Ovary (tissue), 9 donors: ENCODE measurements around the gene USP13. TPM values are rescaled to one million over a fixed set of nuclear protein-coding genes. Genes with fewer than 3 reads are reported as not detected.
"Not testable (repeated sequence)": the region's sequence is repeated elsewhere in the genome, so short reads cannot be mapped to it uniquely, and the experiment has no call there.

Source experiments
- DNase-seq, 5 donors: peaks; one replicate each; pipeline ENCODE4 v3.0.0-alpha.2; 2019 to 2020
- H3K27ac ChIP-seq, 2 donors: fragments of 200-600 bp; one replicate each; pipeline versions ENCODE4 v1.5.1 to v1.8.0; 2019 to 2022
- H3K27me3 ChIP-seq: fragments of 200-600 bp; one replicate; pipeline ENCODE4 v1.8.0; 2022
- H3K36me3 ChIP-seq: fragments of 200-600 bp; sonication (generic); one replicate; pipeline ENCODE4 v1.5.1; 2019
- H3K4me1 ChIP-seq: one replicate; pipeline ENCODE4 v1.8.1; 2013; ENCODE audit warnings: mild to moderate bottlenecking, moderate library complexity; ENCODE audit not compliant: insufficient read depth
- H3K4me3 ChIP-seq: fragments of 200-600 bp; sonication (generic); one replicate; pipeline ENCODE4 v1.5.1; 2017
- H3K9me3 ChIP-seq, 2 donors: fragments of 200-600 bp in 1 of 2; sonication (generic) in 1 of 2; one replicate each; pipeline versions ENCODE4 v1.5.1 to v1.8.1; 2013 to 2019; ENCODE audit warnings: mild to moderate bottlenecking in 1 of 2, moderate library complexity in 1 of 2
- EP300 ChIP-seq: sonication (generic); formaldehyde crosslinking; IDR thresholded peaks from one replicate; pipeline ENCODE4 v1.6.1; 2017; ENCODE audit warnings: antibody characterized with exemption
- POLR2A ChIP-seq: fragments of 450-650 bp; IDR thresholded peaks from one replicate; pipeline ENCODE4 v1.6.1; 2017; ENCODE audit warnings: antibody characterized with exemption, mild to moderate bottlenecking, moderate library complexity
- WGBS, 3 donors: extraction: QIAGEN DNeasy Blood & Tissue Kit in 1 of 3; methylation state at CpG; one replicate each; pipeline versions ENCODE4 v1.1.5 to v1.1.7; 2013 to 2017; 5-methylcytosine and 5-hydroxymethylcytosine counted together
- intact Hi-C, 4 donors: fragments of 100-400 bp; cut with DNase I; formaldehyde crosslinking; loops; one replicate each; pipeline versions ENCODE4 v1.11.0 to v1.15.1; 2022 to 2023
- polyA plus RNA-seq, 2 donors: library from polyadenylated mRNA; stranded (reverse); fragments of 200-250 nt in 1 of 2; fragments of 350-450 nt in 1 of 2; fragmentation: Illumina TruSeq in 1 of 2; extraction: RNeasy Lipid Tissue Mini Kit (QIAGEN cat#74804) in 1 of 2; gene quantifications; one replicate each; pipeline ENCODE4 v1.2.3, GENCODE V29; 2013 to 2014
- total RNA-seq, 7 donors: library from RNA; depleted of rRNA in 2 of 7; stranded (reverse); fragments of >200 nt in 2 of 7; fragmentation: NEBNext Ultra II Directional in 3 of 7; extraction: Animal tissue kit (Norgen Biotek cat#: 25700) in 3 of 7; gene quantifications; one replicate each; pipeline versions ENCODE4 v1.1.0 to v1.2.4, GENCODE V29; 2016 to 2023
- TF ChIP-seq, protein P1 (sequence below), 3 donors: fragments of 450-650 bp in 2 of 3; fragments of 200-600 bp in 1 of 3; IDR thresholded peaks; one replicate each; pipeline versions ENCODE4 v1.5.1 to v1.8.0; 2016 to 2022; ENCODE audit warnings: antibody characterized with exemption in 3 of 3, mild to moderate bottlenecking in 1 of 3
- donor health status: DM: no; HTN: no; CAD: no; lungs with moderate emphysema.
- donor health status: DM: no; HTN: no; CAD: no.
- donor health status: Bipolar disorder and iron deficiency.
- donor health status: DM: yes; HTN: yes; CAD: no.
- donor health status: DM: no; HTN: no; CAD: no.
- donor health status: DM: yes; HTN: yes; CAD: no.

The USP13 gene
- total and polyA plus RNA-seq, 9 donors: 7.0 to 26.3 (median 19.4) TPM

DNA sequence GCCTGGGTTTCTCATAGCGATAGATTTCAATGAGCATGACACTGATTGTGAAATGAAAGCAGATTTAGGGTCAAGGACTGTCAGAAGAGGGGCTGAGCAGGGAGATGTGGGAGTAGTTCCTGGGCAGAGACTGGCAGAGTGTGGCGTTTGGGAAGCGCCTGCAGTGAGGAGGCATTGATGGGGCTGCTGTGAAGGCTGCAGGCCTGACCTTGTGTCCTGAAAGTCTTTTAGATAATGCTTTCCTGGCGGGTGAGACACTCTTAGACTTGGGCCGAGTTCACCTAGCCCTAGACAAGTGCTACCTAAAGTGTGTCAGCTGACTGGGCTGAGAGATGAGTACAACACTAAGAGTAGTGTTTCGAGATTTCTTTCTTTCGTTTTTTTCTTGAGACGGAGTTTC is 20.7 kb downstream of the USP13 start:
- Histone ChIP-seq H3K27me3 (no peaks in the 10 kb centered on the region), H3K27ac (no peak overlapping the region), H3K4me3 (no peak overlapping the region), H3K4me1 (peaks cover 13% of the 10 kb centered on the region), H3K36me3 (no peaks in the 10 kb centered on the region), H3K9me3 (no peaks in the 10 kb centered on the region)
- 70 to 90% (median 75%) methylated on average over 8 of the region's 8 CpGs for WGBS, 3 donors
- intact Hi-C loops: no loop called here
- TF ChIP-seq, protein P1, sequence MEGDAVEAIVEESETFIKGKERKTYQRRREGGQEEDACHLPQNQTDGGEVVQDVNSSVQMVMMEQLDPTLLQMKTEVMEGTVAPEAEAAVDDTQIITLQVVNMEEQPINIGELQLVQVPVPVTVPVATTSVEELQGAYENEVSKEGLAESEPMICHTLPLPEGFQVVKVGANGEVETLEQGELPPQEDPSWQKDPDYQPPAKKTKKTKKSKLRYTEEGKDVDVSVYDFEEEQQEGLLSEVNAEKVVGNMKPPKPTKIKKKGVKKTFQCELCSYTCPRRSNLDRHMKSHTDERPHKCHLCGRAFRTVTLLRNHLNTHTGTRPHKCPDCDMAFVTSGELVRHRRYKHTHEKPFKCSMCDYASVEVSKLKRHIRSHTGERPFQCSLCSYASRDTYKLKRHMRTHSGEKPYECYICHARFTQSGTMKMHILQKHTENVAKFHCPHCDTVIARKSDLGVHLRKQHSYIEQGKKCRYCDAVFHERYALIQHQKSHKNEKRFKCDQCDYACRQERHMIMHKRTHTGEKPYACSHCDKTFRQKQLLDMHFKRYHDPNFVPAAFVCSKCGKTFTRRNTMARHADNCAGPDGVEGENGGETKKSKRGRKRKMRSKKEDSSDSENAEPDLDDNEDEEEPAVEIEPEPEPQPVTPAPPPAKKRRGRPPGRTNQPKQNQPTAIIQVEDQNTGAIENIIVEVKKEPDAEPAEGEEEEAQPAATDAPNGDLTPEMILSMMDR (IDR thresholded peaks at IDR 0.05): no peak
- no peak for TF ChIP-seq POLR2A
- TF ChIP-seq EP300: no peak
- no peak for DNase-seq

DNA sequence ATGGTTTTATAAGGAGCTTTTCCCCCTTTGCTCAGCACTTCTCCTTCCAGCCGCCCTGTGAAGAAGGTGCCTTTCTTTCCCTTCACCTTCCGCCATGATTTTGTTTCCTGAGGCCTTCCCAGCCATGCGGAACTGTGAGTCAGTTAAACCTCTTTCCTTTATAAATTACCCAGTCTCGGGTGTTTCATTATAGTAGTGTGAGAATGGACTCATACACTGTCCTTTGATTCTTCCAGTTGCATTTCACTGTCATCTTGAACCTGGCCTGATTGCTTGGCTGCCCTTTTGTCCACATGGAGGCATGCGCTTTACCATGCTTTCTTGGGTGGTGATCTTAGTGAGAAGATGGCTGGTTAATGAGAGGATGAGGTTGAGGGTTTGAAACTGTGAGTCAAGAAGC is 23.2 kb downstream of the USP13 start:
- 95 to 99% (median 97%) methylated on average over 5 of the region's 5 CpGs for WGBS, 3 donors
- no peak overlapping the region for H3K27ac ChIP-seq
- peaks cover 6% of the 10 kb centered on the region for H3K4me1 ChIP-seq
- no peaks in the 10 kb centered on the region for H3K9me3 ChIP-seq
- intact Hi-C loops: no loop called here
- TF ChIP-seq POLR2A (no peak), EP300 (no peak)
- TF ChIP-seq, protein P1 (IDR thresholded peaks at IDR 0.05): no peak
- no peaks in the 10 kb centered on the region for H3K36me3 ChIP-seq
- no peaks in the 10 kb centered on the region for H3K27me3 ChIP-seq
- no peak overlapping the region for H3K4me3 ChIP-seq
- DNase-seq: no peak

DNA sequence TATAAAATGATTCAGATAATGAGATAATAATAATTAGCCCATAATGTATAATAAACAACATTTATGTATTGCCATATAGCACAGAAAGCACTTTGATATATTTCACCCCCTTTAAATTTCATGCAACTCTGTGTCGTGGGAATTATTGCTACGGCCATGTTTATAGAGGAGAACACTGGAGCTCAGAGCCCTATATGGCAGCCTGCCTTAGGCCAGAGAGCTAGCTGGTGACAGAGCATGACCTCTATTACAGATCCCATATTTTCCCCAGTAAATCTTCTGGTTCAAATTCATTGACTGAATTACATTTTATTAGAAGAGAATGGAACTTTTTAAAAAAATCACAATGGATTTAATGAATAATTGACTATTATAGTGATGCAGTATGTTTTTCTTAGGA is 25.0 kb downstream of the USP13 start:
- intact Hi-C loops: no loop called here
- H3K27ac ChIP-seq: peak overlapping the region in 1 of 2 donors; percentile 5
- no peak for TF ChIP-seq POLR2A
- H3K27me3 ChIP-seq: no peaks in the 10 kb centered on the region
- DNase-seq: no peak
- H3K9me3 ChIP-seq: no peaks in the 10 kb centered on the region
- H3K36me3 ChIP-seq: no peaks in the 10 kb centered on the region
- peaks cover 4% of the 10 kb centered on the region for H3K4me1 ChIP-seq
- WGBS, 3 donors: 78 to 86% (median 82%) methylated on average over 2 of the region's 2 CpGs
- no peak overlapping the region for H3K4me3 ChIP-seq

DNA sequence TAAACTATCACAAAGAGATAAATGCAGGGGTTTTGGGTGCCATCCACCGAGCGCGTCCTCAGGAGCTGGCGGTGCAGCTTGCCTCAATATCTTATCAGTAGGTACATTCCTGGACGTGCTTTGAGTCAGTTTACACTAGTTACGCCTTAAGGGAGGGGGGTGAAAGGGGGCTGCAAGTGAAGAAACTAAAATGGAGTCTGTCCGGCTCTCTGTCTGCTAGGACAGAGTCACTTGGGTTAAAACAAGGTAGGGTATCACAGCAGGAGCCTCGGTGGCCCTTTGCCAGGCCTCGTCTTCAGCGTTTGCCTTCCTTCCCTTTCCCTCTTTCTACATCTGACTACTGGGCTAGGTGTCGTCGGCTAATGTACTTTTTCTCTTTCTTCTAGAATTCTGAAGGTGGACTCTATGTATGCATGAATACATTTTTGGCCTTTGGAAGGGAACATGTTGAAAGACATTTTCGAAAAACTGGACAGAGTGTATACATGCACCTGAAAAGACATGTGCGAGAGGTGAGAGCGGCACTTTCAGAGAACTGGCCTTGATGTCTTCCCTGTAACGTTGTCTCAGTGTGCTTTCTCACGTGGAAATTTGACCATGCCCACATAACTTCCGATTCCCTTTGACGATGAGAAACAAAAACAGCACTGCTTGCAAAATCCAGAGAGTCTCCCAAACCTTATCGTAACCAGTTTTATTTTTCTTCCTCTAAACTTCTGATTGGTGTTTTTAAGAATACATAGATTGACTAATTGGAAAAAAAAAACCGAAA is 28.8 kb downstream of the USP13 start:
- TF ChIP-seq, protein P1 (IDR thresholded peaks at IDR 0.05): no peak
- TF ChIP-seq POLR2A (no peak), EP300 (no peak)
- peak; percentile 29 to 62 (median 45) for DNase-seq
- Histone ChIP-seq H3K4me3 (peak overlapping the region; percentile 13), H3K27me3 (no peaks in the 10 kb centered on the region), H3K9me3 (no peaks in the 10 kb centered on the region), H3K27ac (peak overlapping the region; percentile 57 to 79), H3K36me3 (no peaks in the 10 kb centered on the region), H3K4me1 (peaks cover 12% of the 10 kb centered on the region)
- intact Hi-C loops: no loop called here
- whole genome bisulfite sequencing, 3 donors: 6 to 21% (median 9%) methylated on average over 21 of the region's 21 CpGs

DNA sequence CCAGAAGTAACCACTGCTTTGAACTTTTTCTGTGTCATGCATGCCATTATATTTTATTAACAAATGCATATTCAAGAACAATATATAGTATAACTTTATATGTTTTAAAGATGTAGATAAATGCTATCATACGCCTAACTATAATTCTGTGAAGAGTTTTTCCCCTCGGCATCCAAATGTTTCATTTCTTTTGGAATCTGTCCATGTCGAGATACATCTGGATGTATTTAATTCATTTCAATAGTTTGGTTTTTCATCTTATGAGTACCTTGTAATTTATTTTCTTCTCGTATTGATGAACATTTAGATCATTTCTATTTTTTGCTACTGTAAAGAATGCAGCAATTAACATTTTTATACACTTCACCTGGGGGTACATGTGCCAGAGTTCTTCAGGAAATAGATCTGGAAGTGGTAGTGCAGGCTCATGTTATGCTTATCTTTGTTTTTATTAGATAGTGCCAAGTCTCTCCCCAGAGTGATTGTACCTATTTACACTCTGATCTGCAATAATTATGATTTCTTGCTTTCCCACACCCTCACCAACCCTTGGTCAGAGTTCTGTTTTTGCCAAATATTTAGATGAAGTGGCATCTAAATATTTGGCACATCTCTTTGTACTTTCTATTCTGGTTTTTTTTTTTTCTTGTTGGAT is 29.7 kb downstream of the USP13 start:
- no peaks in the 10 kb centered on the region for H3K36me3 ChIP-seq
- H3K9me3 ChIP-seq: no peaks in the 10 kb centered on the region
- no peaks in the 10 kb centered on the region for H3K27me3 ChIP-seq
- H3K4me1 ChIP-seq: peaks cover 12% of the 10 kb centered on the region
- 14 to 22% (median 19%) methylated on average over 4 of the region's 4 CpGs for WGBS, 3 donors
- intact Hi-C loops: no loop called here
- H3K4me3 ChIP-seq: no peak overlapping the region
- TF ChIP-seq, protein P1 (IDR thresholded peaks at IDR 0.05): no peak
- TF ChIP-seq POLR2A (no peak), EP300 (no peak)
- H3K27ac ChIP-seq: peak overlapping the region in 1 of 2 donors; percentile 39
- no peak for DNase-seq

DNA sequence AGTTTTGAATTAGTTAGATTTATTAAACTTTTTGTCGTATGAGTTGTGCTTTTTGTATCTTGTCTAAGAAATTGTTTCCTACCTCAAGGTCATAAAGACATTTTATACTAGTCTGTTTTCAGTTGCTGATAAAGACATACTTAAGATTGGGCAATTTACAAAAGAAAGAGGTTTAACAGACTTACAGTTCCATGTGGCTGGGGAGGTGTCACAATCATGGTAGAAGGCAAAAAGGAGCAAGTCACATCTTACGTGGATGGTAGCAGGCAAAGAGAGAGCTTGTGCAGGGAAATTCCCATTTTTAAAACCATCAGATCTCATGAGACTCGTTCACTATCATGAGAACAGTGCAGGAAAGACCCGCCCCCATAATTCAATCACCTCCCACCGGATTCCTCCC is 30.4 kb downstream of the USP13 start:
- H3K4me3 ChIP-seq, H3K27me3 ChIP-seq, H3K9me3 ChIP-seq, H3K36me3 ChIP-seq, DNase-seq, intact Hi-C loops: not testable (repeated sequence)
- WGBS, 3 donors: 25 to 30% (median 29%) methylated on average over 5 of the region's 5 CpGs
- peaks cover 12% of the 10 kb centered on the region for H3K4me1 ChIP-seq
- peak overlapping the region in 1 of 2 donors; percentile 39 for H3K27ac ChIP-seq
